GM19240 (cell line): Measurements from ENCODE around the gene KSR1.

Source experiments
- DNase-seq: peaks from one replicate; pipeline ENCODE4 v3.0.0; 2011; ENCODE audit warnings: low spot score; ENCODE audit not compliant: insufficient read length

KSR1 gene

GRCh38 chr17:27533874-27534815 lies 77.9 kb downstream of the KSR1 start:
- DNase-seq: no peak

GRCh38 chr17:27535178-27535928 lies 79.1 kb downstream of the KSR1 start:
- no peak for DNase-seq

- no peak for DNase-seq
Measured at GRCh38 chr17:27535975-27536374, 79.7 kb downstream of the KSR1 start.

- DNase-seq: no peak
Measured at GRCh38 chr17:27536781-27537180, 80.5 kb downstream of the KSR1 start.

GRCh38 chr17:27538156-27538955 lies 82.1 kb downstream of the KSR1 start:
- no peak for DNase-seq

GRCh38 chr17:27539152-27539551 lies 82.9 kb downstream of the KSR1 start:
- DNase-seq: no peak

GRCh38 chr17:27539794-27540317 lies 83.6 kb downstream of the KSR1 start:
- DNase-seq: no peak

GRCh38 chr17:27540318-27541101 lies 84.3 kb downstream of the KSR1 start:
- DNase-seq: no peak

- DNase-seq: no peak
Measured at GRCh38 chr17:27541301-27542023, 85.2 kb downstream of the KSR1 start.

- no peak for DNase-seq
Measured at GRCh38 chr17:27542841-27543463, 86.7 kb downstream of the KSR1 start.

- no peak for DNase-seq
Measured at GRCh38 chr17:27543464-27543856, 87.2 kb downstream of the KSR1 start.

GRCh38 chr17:27543958-27544349 lies 87.7 kb downstream of the KSR1 start:
- no peak for DNase-seq

- DNase-seq: peak; percentile 88
Measured at GRCh38 chr17:27544350-27545131, 88.3 kb downstream of the KSR1 start.

GRCh38 chr17:27545562-27546229 lies 89.4 kb downstream of the KSR1 start:
- DNase-seq: no peak

- peak; percentile 43 for DNase-seq
Measured at GRCh38 chr17:27546624-27547300, 90.5 kb downstream of the KSR1 start.

- no peak for DNase-seq
Measured at GRCh38 chr17:27547301-27547683, 91.0 kb downstream of the KSR1 start.

GRCh38 chr17:27548369-27548768 lies 92.1 kb downstream of the KSR1 start:
- no peak for DNase-seq
